Neuronal stem cell (in vitro differentiated cells): Measurements from ENCODE around the gene RAMACL.

Experiments used
- DNase-seq: peaks from one replicate; pipeline ENCODE4 v3.0.0-alpha.2; 2013; ENCODE audit warnings: low spot score
- H2AFZ ChIP-seq: one replicate; pipeline ENCODE4 v1.6.1; 2013; ENCODE audit warnings: mild to moderate bottlenecking, low read length, inconsistent platforms
- H2AK5ac ChIP-seq: 2 replicates; pipeline ENCODE4 v1.6.1; 2013; ENCODE audit warnings: low read depth, mild to moderate bottlenecking, inconsistent platforms, low read length, moderate library complexity, mixed read lengths
- H2BK120ac ChIP-seq: 2 replicates; pipeline ENCODE4 v1.6.1; 2013; ENCODE audit warnings: low read depth, mild to moderate bottlenecking, inconsistent platforms, low read length, moderate library complexity, mixed read lengths
- H2BK12ac ChIP-seq: one replicate; pipeline ENCODE4 v1.6.1; 2013; ENCODE audit warnings: low read length, inconsistent platforms
- H2BK15ac ChIP-seq: 2 replicates; pipeline ENCODE4 v1.6.1; 2013; ENCODE audit warnings: mild to moderate bottlenecking, low read length, inconsistent platforms, mixed read lengths
- H2BK5ac ChIP-seq: one replicate; pipeline ENCODE4 v1.6.1; 2013; ENCODE audit warnings: inconsistent platforms, mild to moderate bottlenecking, low read length, moderate library complexity
- H3K14ac ChIP-seq: one replicate; pipeline ENCODE4 v1.6.1; 2013; ENCODE audit warnings: low read length, inconsistent platforms
- H3K18ac ChIP-seq: 2 replicates; pipeline ENCODE4 v1.6.1; 2013; ENCODE audit warnings: low read length, inconsistent platforms
- H3K23ac ChIP-seq: 2 replicates; pipeline ENCODE4 v1.6.1; 2013; ENCODE audit warnings: low read depth, mild to moderate bottlenecking, mixed read lengths, low read length, inconsistent platforms; ENCODE audit not compliant: poor library complexity
- H3K27ac ChIP-seq: replicated peaks from 3 replicates; pipeline ENCODE4 v1.5.1; 2013; ENCODE audit warnings: low read length, inconsistent platforms
- H3K27me3 ChIP-seq, 3 experiments: 2 replicates each; pipeline ENCODE4 v1.6.1; 2013; ENCODE audit warnings: low read length in 3 of 3, mild to moderate bottlenecking in 2 of 3, inconsistent platforms in 1 of 3, low read depth in 1 of 3, mixed read lengths in 1 of 3, moderate library complexity in 1 of 3; ENCODE audit not compliant: control insufficient read depth in 3 of 3, insufficient read depth in 3 of 3
- H3K36me3 ChIP-seq, 2 donors: replicated peaks in 1 of 2; 2 replicates each; pipeline ENCODE4 v1.6.1; 2013; ENCODE audit warnings: low read length in 2 of 2; ENCODE audit not compliant: control insufficient read depth in 2 of 2, insufficient read depth in 2 of 2
- H3K4ac ChIP-seq: 2 replicates; pipeline ENCODE4 v1.6.1; 2013; ENCODE audit warnings: inconsistent platforms, mild to moderate bottlenecking, low read length, moderate library complexity
- H3K4me1 ChIP-seq, 2 donors: 1 replicate in 1 of 2; 2 replicates in 1 of 2; pipeline ENCODE4 v1.6.1; 2013; ENCODE audit warnings: low read length in 2 of 2, low read depth in 1 of 2; ENCODE audit not compliant: control insufficient read depth in 2 of 2, insufficient read depth in 1 of 2
- H3K4me2 ChIP-seq: one replicate; pipeline ENCODE4 v1.6.1; 2013; ENCODE audit warnings: mild to moderate bottlenecking, low read length, inconsistent platforms; ENCODE audit not compliant: insufficient read depth, poor library complexity, severe bottlenecking
- H3K4me3 ChIP-seq, 2 donors: 2 replicates each; pipeline ENCODE4 v1.5.1; 2013; ENCODE audit warnings: low read length in 2 of 2, mild to moderate bottlenecking in 2 of 2, inconsistent platforms in 1 of 2, moderate library complexity in 1 of 2
- H3K79me1 ChIP-seq: one replicate; pipeline ENCODE4 v1.6.1; 2013; ENCODE audit warnings: low read depth, mild to moderate bottlenecking, inconsistent platforms, low read length, moderate library complexity
- H3K9ac ChIP-seq: one replicate; pipeline ENCODE4 v1.6.1; 2013; ENCODE audit warnings: mild to moderate bottlenecking, low read depth, low read length, inconsistent platforms; ENCODE audit not compliant: poor library complexity
- H3K9me3 ChIP-seq, 2 donors: replicated peaks in 1 of 2; 2 replicates each; pipeline versions ENCODE3 to v1.6.1; 2013; ENCODE audit warnings: low read length in 2 of 2, mild to moderate bottlenecking in 2 of 2, inconsistent platforms in 1 of 2, low read depth in 1 of 2, mixed read lengths in 1 of 2, moderate library complexity in 1 of 2; ENCODE audit not compliant: control insufficient read depth in 2 of 2, insufficient read depth in 1 of 2
- H4K8ac ChIP-seq: one replicate; pipeline ENCODE4 v1.6.1; 2013; ENCODE audit warnings: low read depth, mild to moderate bottlenecking, inconsistent platforms, low read length, moderate library complexity
- H4K91ac ChIP-seq: one replicate; pipeline ENCODE4 v1.6.1; 2013; ENCODE audit warnings: low read length, low read depth, mild to moderate bottlenecking, inconsistent platforms; ENCODE audit not compliant: poor library complexity
- WGBS, 2 donors: extraction: QIAGEN DNeasy Blood & Tissue Kit; methylation state at CpG; one replicate each; pipeline ENCODE4 v1.1.7; 2013; ENCODE audit warnings: missing lambda C conversion rate in 2 of 2, mixed read lengths in 1 of 2; ENCODE audit not compliant: insufficient read length in 2 of 2, insufficient replicate concordance in 1 of 2; ENCODE audit errors: extremely low coverage in 2 of 2; 5-methylcytosine and 5-hydroxymethylcytosine counted together

RAMACL gene

GRCh38 chr6:166544296-166544605 is 42.2 kb downstream of the RAMACL start:
- Histone ChIP-seq H3K4me3 (no peak overlapping the region), H3K18ac (no peak overlapping the region), H4K91ac (no peak overlapping the region), H3K27me3 (no peaks in the 10 kb centered on the region), H3K9me3 (peaks cover 0 to 15% of the 10 kb centered on the region in 2 donors), H2BK12ac (no peak overlapping the region), H3K36me3 (peaks cover 0 to 9% of the 10 kb centered on the region in 2 donors), H2AK5ac (no peak overlapping the region), H3K23ac (no peak overlapping the region), H3K4me2 (no peak overlapping the region), H3K4me1 (peaks cover 8 to 12% of the 10 kb centered on the region in 2 donors), H3K27ac (no peak overlapping the region), H2BK15ac (no peak overlapping the region), H3K9ac (no peak overlapping the region), H4K8ac (no peak overlapping the region), H2AFZ (no peak overlapping the region), H3K14ac (no peak overlapping the region), H2BK120ac (no peak overlapping the region), H3K4ac (no peak overlapping the region), H2BK5ac (no peak overlapping the region), H3K79me1 (no peaks in the 10 kb centered on the region)
- DNase-seq, result no peak
- no CpG with 5 or more reads among the region's 10 CpGs for WGBS, 2 donors

GRCh38 chr6:166543603-166544295 is 42.7 kb downstream of the RAMACL start:
- Histone ChIP-seq H2BK5ac (no peak overlapping the region), H3K4me2 (no peak overlapping the region), H3K9ac (no peak overlapping the region), H2BK15ac (no peak overlapping the region), H3K79me1 (no peaks in the 10 kb centered on the region), H3K27me3 (no peaks in the 10 kb centered on the region), H4K91ac (no peak overlapping the region), H2BK120ac (no peak overlapping the region), H3K23ac (no peak overlapping the region), H2AK5ac (no peak overlapping the region), H2BK12ac (no peak overlapping the region), H3K14ac (no peak overlapping the region), H3K18ac (no peak overlapping the region), H3K4me1 (peaks cover 8 to 12% of the 10 kb centered on the region in 2 donors), H3K4me3 (no peak overlapping the region), H2AFZ (no peak overlapping the region), H4K8ac (no peak overlapping the region), H3K9me3 (peaks cover 0 to 10% of the 10 kb centered on the region in 2 donors), H3K4ac (no peak overlapping the region), H3K27ac (no peak overlapping the region), H3K36me3 (peaks cover 0 to 10% of the 10 kb centered on the region in 2 donors)
- no peak for DNase-seq
- no CpG with 5 or more reads among the region's 9 CpGs for WGBS, 2 donors

GRCh38 chr6:166542580-166542912 is 43.9 kb downstream of the RAMACL start:
- no peak overlapping the region for H2AFZ ChIP-seq
- no peak overlapping the region for H3K27ac ChIP-seq
- peaks cover 0 to 21% of the 10 kb centered on the region in 2 donors for H3K36me3 ChIP-seq
- H3K18ac ChIP-seq, result no peak overlapping the region
- H3K14ac ChIP-seq, result no peak overlapping the region
- no peak overlapping the region for H2BK15ac ChIP-seq
- H3K79me1 ChIP-seq, result no peaks in the 10 kb centered on the region
- H3K27me3 ChIP-seq, result no peaks in the 10 kb centered on the region
- no peak for DNase-seq
- no peak overlapping the region for H3K4ac ChIP-seq
- H2AK5ac ChIP-seq, result no peak overlapping the region
- H4K8ac ChIP-seq, result no peak overlapping the region
- no peak overlapping the region for H3K4me3 ChIP-seq
- H3K4me2 ChIP-seq, result no peak overlapping the region
- H3K9ac ChIP-seq, result no peak overlapping the region
- H3K4me1 ChIP-seq, result peaks cover 8 to 12% of the 10 kb centered on the region in 2 donors
- no peak overlapping the region for H2BK5ac ChIP-seq
- no CpG with 5 or more reads among the region's 4 CpGs for WGBS, 2 donors
- H2BK12ac ChIP-seq, result no peak overlapping the region
- no peak overlapping the region for H2BK120ac ChIP-seq
- H3K9me3 ChIP-seq, result peaks cover 0 to 3% of the 10 kb centered on the region in 2 donors
- H4K91ac ChIP-seq, result no peak overlapping the region
- no peak overlapping the region for H3K23ac ChIP-seq

DNA sequence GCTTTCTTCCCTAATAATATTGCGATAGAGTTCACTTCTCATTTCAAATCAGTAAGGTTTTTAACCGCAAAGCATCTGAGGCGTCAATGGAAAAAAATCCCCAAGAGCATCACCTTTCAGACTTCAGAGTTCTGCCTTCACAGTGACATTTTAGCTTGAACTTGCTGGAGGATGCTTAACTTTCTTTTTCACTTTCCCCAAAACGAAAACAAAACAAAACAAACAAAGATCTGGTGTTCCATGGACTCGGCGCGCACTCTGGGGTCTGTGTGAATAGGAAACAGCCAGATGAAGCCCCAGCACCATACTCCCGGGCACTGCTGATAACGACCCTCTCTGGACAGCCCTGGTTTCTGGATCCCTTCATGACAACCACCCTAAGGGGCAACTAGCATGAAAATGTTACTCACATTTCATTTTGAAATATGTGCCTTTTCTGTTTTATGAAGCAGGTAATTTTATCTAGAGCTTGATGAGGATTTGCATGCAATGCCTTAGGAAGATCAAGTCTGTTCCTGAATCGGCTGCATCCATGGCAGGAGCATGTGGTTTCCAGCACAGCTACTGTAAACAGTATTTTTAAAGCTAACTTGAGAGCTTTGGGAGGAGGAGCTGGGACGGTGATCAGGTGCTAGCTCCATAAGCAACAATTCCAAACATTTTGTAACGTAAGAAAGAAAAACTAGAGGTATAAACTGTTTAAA is 44.5 kb downstream of the RAMACL start:
- no peak overlapping the region for H2BK120ac ChIP-seq
- no peak overlapping the region for H2BK12ac ChIP-seq
- no peak overlapping the region for H3K23ac ChIP-seq
- H4K8ac ChIP-seq, result no peak overlapping the region
- WGBS, 2 donors, result no CpG with 5 or more reads among the region's 12 CpGs
- H3K79me1 ChIP-seq, result no peaks in the 10 kb centered on the region
- no peak overlapping the region for H3K9ac ChIP-seq
- H2BK5ac ChIP-seq, result no peak overlapping the region
- no peak overlapping the region for H2AFZ ChIP-seq
- H3K36me3 ChIP-seq, result peaks cover 0 to 25% of the 10 kb centered on the region in 2 donors
- no peak overlapping the region for H2AK5ac ChIP-seq
- H3K4me3 ChIP-seq, result no peak overlapping the region
- H3K27ac ChIP-seq, result no peak overlapping the region
- no peak overlapping the region for H3K4me2 ChIP-seq
- H3K4ac ChIP-seq, result no peak overlapping the region
- H3K4me1 ChIP-seq, result peaks cover 8 to 12% of the 10 kb centered on the region in 2 donors
- no peak overlapping the region for H3K18ac ChIP-seq
- peaks cover 0 to 3% of the 10 kb centered on the region in 2 donors for H3K9me3 ChIP-seq
- no peak overlapping the region for H3K14ac ChIP-seq
- no peak overlapping the region for H4K91ac ChIP-seq
- no peaks in the 10 kb centered on the region for H3K27me3 ChIP-seq
- H2BK15ac ChIP-seq, result no peak overlapping the region
- no peak for DNase-seq
